SU-DHL-6 (cell line): Measurements from ENCODE around the gene FAM53B.

ENCODE experiments used
- H2AFZ ChIP-seq: fragments of 200-600 bp; sonication (generic); 2 replicates; pipeline ENCODE4 v1.6.1; 2014; ENCODE audit warnings: low read depth, mild to moderate bottlenecking, moderate library complexity, mixed read lengths, antibody characterized with exemption, low read length; ENCODE audit not compliant: severe bottlenecking
- H3F3A ChIP-seq: fragments of 200-600 bp; shearing (Covaris generic); 2 replicates; pipeline ENCODE4 v1.6.0; 2016; ENCODE audit warnings: antibody characterized with exemption, mild to moderate bottlenecking; ENCODE audit not compliant: insufficient read depth
- H3K27ac ChIP-seq: fragments of 200-600 bp; sonication (generic); 2 replicates; pipeline ENCODE4 v1.5.1; 2016; ENCODE audit warnings: low read depth, mild to moderate bottlenecking, low read length, moderate library complexity, mixed read lengths
- H3K27me3 ChIP-seq: fragments of 200-600 bp; sonication (generic), shearing (Covaris generic); 2 replicates; pipeline ENCODE4 v1.6.0; 2014; ENCODE audit warnings: mild to moderate bottlenecking, low read length
- H3K36me3 ChIP-seq: fragments of 200-600 bp; sonication (generic); 2 replicates; pipeline ENCODE4 v1.6.1; 2014; ENCODE audit warnings: mild to moderate bottlenecking, low read length, mixed read lengths
- H3K4me2 ChIP-seq: fragments of 300-600, 200-600 bp; shearing (Covaris generic), sonication (generic); 2 replicates; pipeline ENCODE4 v1.6.0; 2014; ENCODE audit warnings: low read length, low read depth, mild to moderate bottlenecking; ENCODE audit not compliant: poor library complexity, severe bottlenecking
- H3K4me3 ChIP-seq: fragments of 200-600 bp; sonication (generic); 2 replicates; pipeline ENCODE4 v1.5.1; 2014; ENCODE audit warnings: antibody characterized with exemption, low read length, mild to moderate bottlenecking, mixed read lengths; ENCODE audit not compliant: insufficient read depth, poor library complexity, severe bottlenecking
- H3K79me2 ChIP-seq: fragments of 200-600 bp; sonication (generic); 2 replicates; pipeline ENCODE4 v1.6.1; 2014; ENCODE audit warnings: mild to moderate bottlenecking, low read length, moderate library complexity; ENCODE audit not compliant: insufficient read depth
- H3K9ac ChIP-seq: fragments of 200-600 bp; sonication (generic); 2 replicates; pipeline ENCODE4 v1.7.0; 2014; ENCODE audit warnings: mild to moderate bottlenecking, low read length
- H3K9me2 ChIP-seq: fragments of 200-600 bp; sonication (generic); replicated peaks from 2 replicates; pipeline ENCODE4 v1.6.1; 2014; ENCODE audit warnings: low read length; ENCODE audit not compliant: insufficient read depth
- H3K9me3 ChIP-seq: fragments of 200-600 bp; sonication (generic); 2 replicates; pipeline ENCODE4 v1.6.1; 2014; ENCODE audit warnings: low read length, mixed read lengths; ENCODE audit not compliant: insufficient read depth
- H4K20me1 ChIP-seq: fragments of 200-600 bp; sonication (generic); 2 replicates; pipeline ENCODE4 v1.6.1; 2014; ENCODE audit warnings: low read depth, mild to moderate bottlenecking, antibody characterized with exemption, low read length, moderate library complexity, mixed read lengths
- CTCF ChIP-seq: fragments of 200-600 bp; sonication (generic); IDR thresholded peaks from one replicate; pipeline ENCODE4 v1.5.1; 2017; ENCODE audit warnings: antibody characterized with exemption, mild to moderate bottlenecking, low read length, moderate library complexity; ENCODE audit not compliant: insufficient read depth, poor library complexity, severe bottlenecking
- EZH2phosphoT487 ChIP-seq: fragments of 200-600 bp; sonication (generic), shearing (Covaris generic); conservative IDR thresholded peaks from 2 replicates; pipeline ENCODE4 v1.6.1; 2018; ENCODE audit warnings: mild to moderate bottlenecking, antibody characterized with exemption, low read length, moderate library complexity, mixed read lengths

FAM53B gene

GRCh38 chr10:124739119-124739921 is 4.9 kb downstream of the FAM53B start:
- Histone ChIP-seq H3K9ac (peak overlapping the region; percentile 98), H3K4me3 (peak overlapping the region; percentile 91), H3K27me3 (no peaks in the 10 kb centered on the region), H3K4me2 (peak overlapping the region; percentile 95), H3F3A (peaks cover 40% of the 10 kb centered on the region), H3K79me2 (peaks cover 94% of the 10 kb centered on the region), H3K9me3 (no peaks in the 10 kb centered on the region), H3K27ac (peak overlapping the region; percentile 97), H3K9me2 (no peaks in the 10 kb centered on the region), H3K36me3 (no peaks in the 10 kb centered on the region), H2AFZ (no peak overlapping the region), H4K20me1 (peaks cover 4% of the 10 kb centered on the region; the same call in 1 of the 2 replicates)
- no peak for TF ChIP-seq EZH2phosphoT487
- TF ChIP-seq CTCF, result no peak

GRCh38 chr10:124738441-124738840 is 5.7 kb downstream of the FAM53B start:
- Histone ChIP-seq H3K9me3 (no peaks in the 10 kb centered on the region), H4K20me1 (peaks cover 4% of the 10 kb centered on the region; the same call in 1 of the 2 replicates), H3K79me2 (peaks cover 99% of the 10 kb centered on the region), H3K9me2 (no peaks in the 10 kb centered on the region), H2AFZ (no peak overlapping the region), H3K27me3 (no peaks in the 10 kb centered on the region), H3K4me2 (peak overlapping the region; percentile 95), H3K36me3 (no peaks in the 10 kb centered on the region), H3K27ac (peak overlapping the region; percentile 97), H3F3A (peaks cover 40% of the 10 kb centered on the region), H3K9ac (peak overlapping the region; percentile 98), H3K4me3 (peak overlapping the region; percentile 91)
- no peak for TF ChIP-seq CTCF
- TF ChIP-seq EZH2phosphoT487, result no peak

- Histone ChIP-seq H3K36me3 (no peaks in the 10 kb centered on the region), H3K27ac (peak overlapping the region; percentile 97), H2AFZ (no peak overlapping the region), H3K9me3 (no peaks in the 10 kb centered on the region), H3K9me2 (no peaks in the 10 kb centered on the region), H3K4me2 (peak overlapping the region; percentile 95), H4K20me1 (peaks cover 4% of the 10 kb centered on the region; the same call in 1 of the 2 replicates), H3K79me2 (peaks cover 100% of the 10 kb centered on the region), H3K9ac (peak overlapping the region; percentile 98), H3F3A (peaks cover 39% of the 10 kb centered on the region), H3K27me3 (no peaks in the 10 kb centered on the region), H3K4me3 (peak overlapping the region; percentile 26)
- TF ChIP-seq CTCF (no peak), EZH2phosphoT487 (no peak)
Measured at GRCh38 chr10:124737708-124738107, 6.5 kb downstream of the FAM53B start.
